A549 treated with DMSO at 1 μM for 4 hours (cell line): ENCODE results near the gene MKLN1. TPM values are rescaled to one million over a fixed set of nuclear protein-coding genes. Genes with fewer than 3 reads are reported as not detected.

Source experiments
- total RNA-seq: library from RNA; stranded (reverse); fragments of 200-300 nt; extraction: Qiagen RNA extraction; gene quantifications from 5 replicates; pipeline ENCODE4 v1.2.3, GENCODE V29; 2022; ENCODE audit warnings: low read depth

MKLN1 gene
- total RNA-seq, result 23.7 to 40.8 TPM (median 37.6 TPM) in 5 replicates

GRCh38 chr7:131327626-131328376 is at the start of gene MKLN1:
Gene MKLN1 (plus strand): TSS chr7:131327876. CDS start chr7:131327900, 24 bp downstream.

Other genes with a start within 250 kb of the MKLN1 start
- 52.2 to 75.5 TPM (median 61.7 TPM) in 5 replicates for gene PODXL, start 228.8 kb downstream of the MKLN1 start, total RNA-seq